Ascending aorta (tissue), 2 donors: ENCODE data around the gene MINDY4. TPM values are rescaled to one million over a fixed set of nuclear protein-coding genes. Genes with fewer than 3 reads are reported as not detected.

Experiments used
- DNase-seq, 2 donors: peaks; one replicate each; pipeline ENCODE4 v3.0.0-alpha.2; 2019; ENCODE audit warnings: low spot score in 2 of 2
- H3K27ac ChIP-seq, 2 donors: fragments of 200-600 bp; sonication (generic); one replicate each; pipeline ENCODE4 v1.5.1; 2016 to 2017; ENCODE audit warnings: mild to moderate bottlenecking in 1 of 2
- H3K27me3 ChIP-seq: fragments of 200-600 bp; sonication (generic); one replicate; pipeline ENCODE4 v1.5.1; 2017
- H3K36me3 ChIP-seq, 2 donors: fragments of 200-600 bp; sonication (generic); one replicate each; pipeline ENCODE4 v1.5.1; 2016
- H3K4me1 ChIP-seq, 2 donors: fragments of 200-600 bp; sonication (generic); one replicate each; pipeline ENCODE4 v1.5.1; 2016 to 2017; ENCODE audit warnings: mild to moderate bottlenecking in 1 of 2
- H3K4me3 ChIP-seq, 2 donors: fragments of 200-600 bp; sonication (generic); one replicate each; pipeline ENCODE4 v1.5.1; 2016 to 2017; ENCODE audit warnings: mild to moderate bottlenecking in 1 of 2
- H3K9me3 ChIP-seq, 2 donors: fragments of 200-600 bp; sonication (generic); one replicate each; pipeline ENCODE4 v1.5.1; 2016
- intact Hi-C: fragments of 100-400 bp; cut with DNase I; formaldehyde crosslinking; loops from one replicate; pipeline ENCODE4 v1.15.1; 2023
- total RNA-seq: library from RNA; depleted of rRNA; stranded (reverse); fragments of >200 nt; gene quantifications from one replicate; pipeline ENCODE4 v1.1.0, GENCODE V29; 2016
- TF ChIP-seq, protein P1 (sequence below), 3 experiments: fragments of 200-600 bp in 2 of 3; fragments of 450-650 bp in 1 of 3; sonication (generic) in 2 of 3; IDR thresholded peaks; one replicate each; pipeline ENCODE4 v1.5.1; 2016 to 2019; ENCODE audit warnings: antibody characterized with exemption in 3 of 3, mild to moderate bottlenecking in 1 of 3, moderate library complexity in 1 of 3

Gene MINDY4
- total RNA-seq, 1 donor from 2014 or later = 6.0 TPM

DNA sequence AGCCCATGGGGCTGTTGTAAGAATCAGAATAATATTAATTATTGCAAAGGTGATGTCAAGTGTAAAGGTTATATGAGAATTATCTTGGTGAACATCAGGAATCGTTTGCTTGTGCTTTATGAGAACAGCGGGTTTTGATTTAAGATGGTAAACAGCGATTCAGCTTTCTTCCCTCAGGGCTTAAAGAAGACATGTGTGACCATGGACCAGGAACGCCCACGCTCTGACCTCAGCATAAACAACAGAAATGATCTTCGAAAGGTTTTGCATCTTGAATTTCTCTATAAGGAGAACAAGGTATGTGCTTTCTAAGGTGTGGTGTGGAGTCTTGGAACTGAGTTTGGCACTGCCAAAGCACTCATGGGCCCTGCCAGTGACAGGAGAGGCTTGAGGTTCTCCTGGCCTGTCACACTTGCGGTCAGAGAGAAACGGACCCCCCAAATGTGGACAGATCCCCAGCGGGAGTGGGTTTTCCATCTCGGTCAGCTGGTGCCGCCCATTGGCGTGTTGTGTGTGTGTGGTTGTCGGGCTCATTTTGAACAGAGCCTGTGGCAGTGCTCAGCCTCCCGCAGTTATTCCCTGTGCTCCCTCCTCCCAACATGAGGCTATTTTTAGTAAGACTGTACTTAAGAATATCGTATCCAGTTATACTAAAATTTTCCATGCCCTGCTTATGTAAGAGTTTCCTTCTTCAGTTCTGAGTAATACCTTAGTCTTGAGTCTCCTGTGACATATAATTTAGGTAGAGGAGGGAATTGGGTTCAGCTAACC, 7.2 kb downstream of the MINDY4 start:
- Histone ChIP-seq H3K36me3 (peaks cover 10 to 12% of the 10 kb centered on the region in 2 donors), H3K4me1 (peaks cover 5 to 23% of the 10 kb centered on the region in 2 donors), H3K9me3 (no peaks in the 10 kb centered on the region), H3K27ac (peak overlapping the region; percentile 81 to 87), H3K4me3 (no peak overlapping the region), H3K27me3 (no peaks in the 10 kb centered on the region)
- intact Hi-C loops = no loop called here
- TF ChIP-seq, protein P1, sequence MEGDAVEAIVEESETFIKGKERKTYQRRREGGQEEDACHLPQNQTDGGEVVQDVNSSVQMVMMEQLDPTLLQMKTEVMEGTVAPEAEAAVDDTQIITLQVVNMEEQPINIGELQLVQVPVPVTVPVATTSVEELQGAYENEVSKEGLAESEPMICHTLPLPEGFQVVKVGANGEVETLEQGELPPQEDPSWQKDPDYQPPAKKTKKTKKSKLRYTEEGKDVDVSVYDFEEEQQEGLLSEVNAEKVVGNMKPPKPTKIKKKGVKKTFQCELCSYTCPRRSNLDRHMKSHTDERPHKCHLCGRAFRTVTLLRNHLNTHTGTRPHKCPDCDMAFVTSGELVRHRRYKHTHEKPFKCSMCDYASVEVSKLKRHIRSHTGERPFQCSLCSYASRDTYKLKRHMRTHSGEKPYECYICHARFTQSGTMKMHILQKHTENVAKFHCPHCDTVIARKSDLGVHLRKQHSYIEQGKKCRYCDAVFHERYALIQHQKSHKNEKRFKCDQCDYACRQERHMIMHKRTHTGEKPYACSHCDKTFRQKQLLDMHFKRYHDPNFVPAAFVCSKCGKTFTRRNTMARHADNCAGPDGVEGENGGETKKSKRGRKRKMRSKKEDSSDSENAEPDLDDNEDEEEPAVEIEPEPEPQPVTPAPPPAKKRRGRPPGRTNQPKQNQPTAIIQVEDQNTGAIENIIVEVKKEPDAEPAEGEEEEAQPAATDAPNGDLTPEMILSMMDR (IDR thresholded peaks at IDR 0.05) = no peak
- DNase-seq = peak in 1 of 2 donors; percentile 73

DNA sequence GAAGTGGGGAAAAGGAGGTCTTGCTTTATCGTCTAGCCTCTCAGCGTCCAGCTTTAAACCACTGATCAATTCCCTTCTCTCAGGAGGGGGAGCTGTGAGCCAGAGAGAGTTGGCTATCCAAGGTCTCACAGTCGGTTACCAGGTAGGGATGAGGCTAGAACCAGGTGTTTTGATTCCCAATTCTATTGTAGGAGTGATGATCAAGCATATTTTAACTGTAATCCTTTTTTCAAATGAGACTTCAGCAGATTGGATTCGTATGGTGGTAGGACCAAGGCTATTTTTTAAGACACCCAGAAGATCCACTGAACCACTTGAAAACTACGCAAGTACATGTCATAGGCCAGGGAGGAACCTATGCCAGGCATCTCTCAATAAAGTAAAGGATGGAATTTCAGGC, 8.4 kb downstream of the MINDY4 start:
- intact Hi-C loops = no loop called here
- TF ChIP-seq, protein P1 (IDR thresholded peaks at IDR 0.05) = no peak
- H3K9me3 ChIP-seq = no peaks in the 10 kb centered on the region
- peak in 1 of 2 donors; percentile 31 for DNase-seq
- H3K27me3 ChIP-seq = no peaks in the 10 kb centered on the region
- peaks cover 15 to 16% of the 10 kb centered on the region in 2 donors for H3K36me3 ChIP-seq
- peaks cover 5 to 23% of the 10 kb centered on the region in 2 donors for H3K4me1 ChIP-seq
- H3K4me3 ChIP-seq = no peak overlapping the region
- peak overlapping the region; percentile 81 to 87 for H3K27ac ChIP-seq

DNA sequence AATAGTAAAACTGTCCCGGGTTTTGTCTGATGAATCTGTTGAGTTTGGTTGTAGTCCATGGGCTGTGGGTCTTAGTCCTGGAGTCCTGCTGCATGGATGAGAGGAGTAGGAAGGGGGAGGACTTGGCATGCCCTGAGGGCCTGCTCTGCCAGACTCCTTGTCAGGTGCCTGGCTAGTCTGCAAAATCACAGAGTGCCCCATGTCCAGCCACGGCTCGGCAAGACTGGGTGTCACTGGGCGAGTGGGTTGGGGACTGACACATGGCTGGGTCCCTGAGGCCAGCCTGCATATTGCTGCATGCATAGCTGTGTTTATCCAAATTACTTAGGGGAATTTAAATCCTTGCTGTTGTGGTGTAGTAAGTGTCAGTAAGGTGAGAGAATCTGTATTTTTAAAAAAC, 9.7 kb downstream of the MINDY4 start:
- DNase-seq = peak in 1 of 2 donors; percentile 62
- Histone ChIP-seq H3K9me3 (no peaks in the 10 kb centered on the region), H3K4me3 (no peak overlapping the region), H3K36me3 (peaks cover 20 to 29% of the 10 kb centered on the region in 2 donors), H3K27me3 (no peaks in the 10 kb centered on the region), H3K4me1 (peaks cover 5 to 23% of the 10 kb centered on the region in 2 donors), H3K27ac (peak overlapping the region in 1 of 2 donors; percentile 87)
- intact Hi-C loops = loop anchor here (10.0 kb wide), 1 partner anchor 756 kb away; the partner anchor contains the start of genes FKBP14 and PLEKHA8
- TF ChIP-seq, protein P1 (IDR thresholded peaks at IDR 0.05) = no peak

DNA sequence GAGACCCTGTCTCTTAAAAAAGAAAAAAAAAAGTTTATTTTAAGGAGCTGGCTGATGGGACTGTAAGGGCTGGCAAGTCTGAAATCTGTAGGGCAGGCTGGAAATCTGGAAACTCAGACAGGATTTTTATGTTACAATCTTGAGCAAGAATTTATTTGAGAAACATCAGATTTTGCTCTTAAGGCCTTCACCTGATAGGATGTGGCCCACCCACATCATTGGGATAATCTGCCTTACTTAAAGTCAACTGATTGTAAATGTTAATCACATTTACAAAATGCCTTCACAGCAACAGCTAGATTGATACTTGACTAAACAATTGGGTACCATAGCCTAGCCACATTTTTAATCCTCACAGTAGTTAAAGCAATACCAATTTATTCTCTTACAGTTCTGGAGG, 11.5 kb downstream of the MINDY4 start:
- Histone ChIP-seq H3K9me3 (no peaks in the 10 kb centered on the region), H3K27ac (no peak overlapping the region), H3K4me3 (no peak overlapping the region), H3K4me1 (peaks cover 5 to 23% of the 10 kb centered on the region in 2 donors), H3K36me3 (peaks cover 21 to 33% of the 10 kb centered on the region in 2 donors), H3K27me3 (no peaks in the 10 kb centered on the region)
- no peak for DNase-seq
- intact Hi-C loops = loop anchor here (10.0 kb wide), 1 partner anchor 758 kb away; the partner anchor contains the start of genes FKBP14 and PLEKHA8
- TF ChIP-seq, protein P1 (IDR thresholded peaks at IDR 0.05) = no peak

DNA sequence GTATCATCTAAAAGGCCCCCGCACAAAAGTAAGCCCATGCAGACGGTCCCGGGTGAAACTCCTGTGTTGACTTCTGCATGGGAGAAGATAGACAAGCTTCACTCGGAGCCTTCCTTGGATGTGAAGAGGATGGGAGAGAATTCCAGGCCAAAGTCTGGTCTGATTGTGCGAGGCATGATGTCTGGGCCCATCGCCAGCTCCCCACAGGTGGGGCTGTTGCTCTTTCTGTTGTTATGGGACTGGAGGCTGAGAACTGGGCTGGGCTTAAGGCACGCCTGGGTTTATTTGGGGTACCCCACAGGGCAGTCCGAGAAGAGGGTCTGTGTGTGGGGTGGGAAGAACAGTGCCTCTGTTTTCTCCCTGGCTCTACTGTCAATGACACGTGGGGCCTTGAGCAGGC, 14.6 kb downstream of the MINDY4 start:
- peaks cover 21 to 33% of the 10 kb centered on the region in 2 donors for H3K36me3 ChIP-seq
- intact Hi-C loops = loop anchor here (10.0 kb wide), 1 partner anchor 761 kb away; the partner anchor contains the start of genes FKBP14 and PLEKHA8
- TF ChIP-seq, protein P1 (IDR thresholded peaks at IDR 0.05) = no peak

More for the DNA sequence above, 14.6 kb downstream of the MINDY4 start:
- DNase-seq = peak in 1 of 2 donors; percentile 48
- no peaks in the 10 kb centered on the region for H3K27me3 ChIP-seq
- no peaks in the 10 kb centered on the region for H3K9me3 ChIP-seq
- peaks cover 3 to 16% of the 10 kb centered on the region in 2 donors for H3K4me1 ChIP-seq
- no peak overlapping the region for H3K4me3 ChIP-seq
- H3K27ac ChIP-seq = no peak overlapping the region
